ENCODE results near the gene COMT. TPM values are rescaled to one million over a fixed set of nuclear protein-coding genes. Genes with fewer than 3 reads are reported as not detected.

COMT gene
- polyA plus RNA-seq, 1 donor, result 182 TPM

- H3K9me3 ChIP-seq (ENCODE audit: control insufficient read depth, low read depth, low read length), result no peaks in the 10 kb centered on the region
- peak in 1 of 2 donors; percentile 6 for DNase-seq
- peaks cover 42% of the 10 kb centered on the region for H3K4me1 ChIP-seq (ENCODE audit: control insufficient read depth, insufficient read depth, low read length)
- WGBS (ENCODE audit: insufficient coverage, low lambda C conversion rate), result no CpG with 5 or more reads among the region's 19 CpGs
- no peaks in the 10 kb centered on the region for H3K27me3 ChIP-seq (ENCODE audit: control insufficient read depth, insufficient read depth, low read length)
- H3K36me3 ChIP-seq (ENCODE audit: control insufficient read depth, insufficient read depth, low read length), result peaks cover 8% of the 10 kb centered on the region
- H3K27ac ChIP-seq (ENCODE audit: low read length), result peak overlapping the region; percentile 87
- peak overlapping the region; percentile 40 for H3K4me3 ChIP-seq (ENCODE audit: low read length)
Measured at GRCh38 chr22:19958083-19959042, 16.8 kb downstream of the COMT start.

GRCh38 chr22:19959043-19959586, 17.5 kb downstream of the COMT start:
- no CpG with 5 or more reads among the region's 30 CpGs for WGBS (ENCODE audit: insufficient coverage, low lambda C conversion rate)
- no peaks in the 10 kb centered on the region for H3K9me3 ChIP-seq (ENCODE audit: control insufficient read depth, low read depth, low read length)
- peak overlapping the region; percentile 40 for H3K4me3 ChIP-seq (ENCODE audit: low read length)
- peak; percentile 93 for DNase-seq
- H3K27ac ChIP-seq (ENCODE audit: low read length), result peak overlapping the region; percentile 87
- H3K36me3 ChIP-seq (ENCODE audit: control insufficient read depth, insufficient read depth, low read length), result peaks cover 15% of the 10 kb centered on the region
- H3K27me3 ChIP-seq (ENCODE audit: control insufficient read depth, insufficient read depth, low read length), result no peaks in the 10 kb centered on the region
- peaks cover 48% of the 10 kb centered on the region for H3K4me1 ChIP-seq (ENCODE audit: control insufficient read depth, insufficient read depth, low read length)

GRCh38 chr22:19959587-19960490, 18.3 kb downstream of the COMT start:
- DNase-seq, result no peak
- H3K4me3 ChIP-seq (ENCODE audit: low read length), result peak overlapping the region; percentile 40
- no CpG with 5 or more reads among the region's 13 CpGs for WGBS (ENCODE audit: insufficient coverage, low lambda C conversion rate)
- peak overlapping the region; percentile 87 for H3K27ac ChIP-seq (ENCODE audit: low read length)
- H3K4me1 ChIP-seq (ENCODE audit: control insufficient read depth, insufficient read depth, low read length), result peaks cover 53% of the 10 kb centered on the region
- no peaks in the 10 kb centered on the region for H3K9me3 ChIP-seq (ENCODE audit: control insufficient read depth, low read depth, low read length)
- no peaks in the 10 kb centered on the region for H3K27me3 ChIP-seq (ENCODE audit: control insufficient read depth, insufficient read depth, low read length)
- peaks cover 23% of the 10 kb centered on the region for H3K36me3 ChIP-seq (ENCODE audit: control insufficient read depth, insufficient read depth, low read length)

- Histone ChIP-seq H3K36me3 (ENCODE audit: control insufficient read depth, insufficient read depth, low read length) (peaks cover 27% of the 10 kb centered on the region), H3K4me1 (ENCODE audit: control insufficient read depth, insufficient read depth, low read length) (peaks cover 59% of the 10 kb centered on the region), H3K27me3 (ENCODE audit: control insufficient read depth, insufficient read depth, low read length) (no peaks in the 10 kb centered on the region), H3K4me3 (ENCODE audit: low read length) (no peak overlapping the region), H3K27ac (ENCODE audit: low read length) (peak overlapping the region; percentile 87), H3K9me3 (ENCODE audit: control insufficient read depth, low read depth, low read length) (no peaks in the 10 kb centered on the region)
- no peak for DNase-seq
- no CpG with 5 or more reads among the region's 12 CpGs for WGBS (ENCODE audit: insufficient coverage, low lambda C conversion rate)
Measured at GRCh38 chr22:19960491-19961200, 19.1 kb downstream of the COMT start.

GRCh38 chr22:19961201-19961580, 19.6 kb downstream of the COMT start:
- no CpG with 5 or more reads among the region's 9 CpGs for WGBS (ENCODE audit: insufficient coverage, low lambda C conversion rate)
- no peaks in the 10 kb centered on the region for H3K27me3 ChIP-seq (ENCODE audit: control insufficient read depth, insufficient read depth, low read length)
- peaks cover 64% of the 10 kb centered on the region for H3K4me1 ChIP-seq (ENCODE audit: control insufficient read depth, insufficient read depth, low read length)
- peaks cover 31% of the 10 kb centered on the region for H3K36me3 ChIP-seq (ENCODE audit: control insufficient read depth, insufficient read depth, low read length)
- no peaks in the 10 kb centered on the region for H3K9me3 ChIP-seq (ENCODE audit: control insufficient read depth, low read depth, low read length)
- no peak overlapping the region for H3K4me3 ChIP-seq (ENCODE audit: low read length)
- H3K27ac ChIP-seq (ENCODE audit: low read length), result peak overlapping the region; percentile 87
- DNase-seq, result no peak

GRCh38 chr22:19961868-19962245, 20.3 kb downstream of the COMT start:
- no peak for DNase-seq
- no CpG with 5 or more reads among the region's 8 CpGs for whole genome bisulfite sequencing (ENCODE audit: insufficient coverage, low lambda C conversion rate)
- Histone ChIP-seq H3K4me3 (ENCODE audit: low read length) (no peak overlapping the region), H3K27me3 (ENCODE audit: control insufficient read depth, insufficient read depth, low read length) (no peaks in the 10 kb centered on the region), H3K9me3 (ENCODE audit: control insufficient read depth, low read depth, low read length) (no peaks in the 10 kb centered on the region), H3K27ac (ENCODE audit: low read length) (peak overlapping the region; percentile 100), H3K4me1 (ENCODE audit: control insufficient read depth, insufficient read depth, low read length) (peaks cover 64% of the 10 kb centered on the region), H3K36me3 (ENCODE audit: control insufficient read depth, insufficient read depth, low read length) (peaks cover 35% of the 10 kb centered on the region)

GRCh38 chr22:19962246-19962908, 20.8 kb downstream of the COMT start:
- Histone ChIP-seq H3K4me1 (ENCODE audit: control insufficient read depth, insufficient read depth, low read length) (peaks cover 64% of the 10 kb centered on the region), H3K27me3 (ENCODE audit: control insufficient read depth, insufficient read depth, low read length) (no peaks in the 10 kb centered on the region), H3K9me3 (ENCODE audit: control insufficient read depth, low read depth, low read length) (no peaks in the 10 kb centered on the region), H3K27ac (ENCODE audit: low read length) (peak overlapping the region; percentile 100), H3K4me3 (ENCODE audit: low read length) (peak overlapping the region; percentile 56), H3K36me3 (ENCODE audit: control insufficient read depth, insufficient read depth, low read length) (peaks cover 40% of the 10 kb centered on the region)
- DNase-seq, result peak; percentile 90 to 92
- no CpG with 5 or more reads among the region's 22 CpGs for WGBS (ENCODE audit: insufficient coverage, low lambda C conversion rate)

GRCh38 chr22:19962909-19963806, 21.6 kb downstream of the COMT start:
- peaks cover 46% of the 10 kb centered on the region for H3K36me3 ChIP-seq (ENCODE audit: control insufficient read depth, insufficient read depth, low read length)
- no CpG with 5 or more reads among the region's 30 CpGs for WGBS (ENCODE audit: insufficient coverage, low lambda C conversion rate)

More at GRCh38 chr22:19962909-19963806, 21.6 kb downstream of the COMT start:
- peak; percentile 97 to 99 for DNase-seq
- Histone ChIP-seq H3K27ac (ENCODE audit: low read length) (peak overlapping the region; percentile 100), H3K9me3 (ENCODE audit: control insufficient read depth, low read depth, low read length) (no peaks in the 10 kb centered on the region), H3K27me3 (ENCODE audit: control insufficient read depth, insufficient read depth, low read length) (no peaks in the 10 kb centered on the region), H3K4me1 (ENCODE audit: control insufficient read depth, insufficient read depth, low read length) (peaks cover 64% of the 10 kb centered on the region), H3K4me3 (ENCODE audit: low read length) (peak overlapping the region; percentile 56)
